IPS-18a (cell line): Measurements from ENCODE around the gene VAT1.

Experiments
- H3K27ac ChIP-seq: one replicate; pipeline ENCODE4 v1.5.1; 2013; ENCODE audit warnings: low read length
- H3K27me3 ChIP-seq: one replicate; pipeline ENCODE4 v1.6.1; 2013; ENCODE audit warnings: mild to moderate bottlenecking, low read length; ENCODE audit not compliant: control insufficient read depth, insufficient read depth
- H3K36me3 ChIP-seq: one replicate; pipeline ENCODE4 v1.6.1; 2013; ENCODE audit warnings: low read depth, low read length; ENCODE audit not compliant: control insufficient read depth
- H3K4me1 ChIP-seq: one replicate; pipeline ENCODE4 v1.6.1; 2013; ENCODE audit warnings: low read depth, low read length; ENCODE audit not compliant: control insufficient read depth
- H3K4me3 ChIP-seq: one replicate; pipeline ENCODE4 v1.5.1; 2013; ENCODE audit warnings: low read length
- H3K9ac ChIP-seq: one replicate; pipeline ENCODE4 v1.6.1; 2013; ENCODE audit warnings: mild to moderate bottlenecking, low read length, moderate library complexity
- H3K9me3 ChIP-seq: one replicate; pipeline ENCODE4 v1.6.1; 2013; ENCODE audit warnings: low read depth, low read length; ENCODE audit not compliant: control insufficient read depth

Gene VAT1

GRCh38 chr17:43025766-43026537 lies 3.8 kb upstream of the VAT1 start:
- Histone ChIP-seq H3K4me1 (peaks cover 18% of the 10 kb centered on the region), H3K4me3 (peak overlapping the region; percentile 75)

GRCh38 chr17:43025290-43025657 lies 3.1 kb upstream of the VAT1 start:
- Histone ChIP-seq H3K4me3 (peak overlapping the region; percentile 75), H3K27me3 (no peaks in the 10 kb centered on the region), H3K27ac (no peak overlapping the region), H3K9me3 (no peaks in the 10 kb centered on the region), H3K4me1 (peaks cover 21% of the 10 kb centered on the region), H3K36me3 (no peaks in the 10 kb centered on the region), H3K9ac (peak overlapping the region; percentile 38)

More at GRCh38 chr17:43025766-43026537, 3.8 kb upstream of the VAT1 start:
- Histone ChIP-seq H3K36me3 (no peaks in the 10 kb centered on the region), H3K27me3 (no peaks in the 10 kb centered on the region), H3K9me3 (no peaks in the 10 kb centered on the region), H3K27ac (no peak overlapping the region), H3K9ac (peak overlapping the region; percentile 38)

- no peaks in the 10 kb centered on the region for H3K27me3 ChIP-seq
- H3K4me3 ChIP-seq: peak within 1 kb of the TSS; percentile 93
- peaks cover 27% of the 10 kb centered on the region for H3K4me1 ChIP-seq
- no peaks in the 10 kb centered on the region for H3K9me3 ChIP-seq
- H3K9ac ChIP-seq: peak within 1 kb of the TSS; percentile 90
- H3K27ac ChIP-seq: peak within 1 kb of the TSS; percentile 89
- no peaks in the 10 kb centered on the region for H3K36me3 ChIP-seq
Measured at GRCh38 chr17:43024407-43025289, 2.5 kb upstream of the VAT1 start, which contains the start of gene RND2. Gene RND2, plus strand, starts transcription at chr17:43025231. Its CDS starts 117 bp downstream, at chr17:43025348.

GRCh38 chr17:43020789-43021740 lies 1.1 kb downstream of the VAT1 start:
- peak overlapping the region; percentile 77 for H3K4me3 ChIP-seq
- no peaks in the 10 kb centered on the region for H3K9me3 ChIP-seq
- H3K36me3 ChIP-seq: peaks cover 16% of the 10 kb centered on the region
- H3K27me3 ChIP-seq: no peaks in the 10 kb centered on the region
- H3K4me1 ChIP-seq: peaks cover 13% of the 10 kb centered on the region
- H3K27ac ChIP-seq: no peak overlapping the region
- H3K9ac ChIP-seq: peak overlapping the region; percentile 85

- Histone ChIP-seq H3K9me3 (no peaks in the 10 kb centered on the region), H3K9ac (peak overlapping the region; percentile 85), H3K27ac (no peak overlapping the region), H3K27me3 (no peaks in the 10 kb centered on the region), H3K4me3 (peak overlapping the region; percentile 4), H3K4me1 (peaks cover 18% of the 10 kb centered on the region), H3K36me3 (peaks cover 22% of the 10 kb centered on the region)
Measured at GRCh38 chr17:43020030-43020621, 2.1 kb downstream of the VAT1 start.

GRCh38 chr17:43019418-43019817 lies 2.8 kb downstream of the VAT1 start:
- no peak overlapping the region for H3K4me3 ChIP-seq
- H3K9ac ChIP-seq: no peak overlapping the region
- H3K9me3 ChIP-seq: no peaks in the 10 kb centered on the region
- no peaks in the 10 kb centered on the region for H3K27me3 ChIP-seq
- H3K36me3 ChIP-seq: peaks cover 28% of the 10 kb centered on the region
- no peak overlapping the region for H3K27ac ChIP-seq
- H3K4me1 ChIP-seq: peaks cover 18% of the 10 kb centered on the region

GRCh38 chr17:43018932-43019331 lies 3.3 kb downstream of the VAT1 start:
- H3K4me1 ChIP-seq: peaks cover 18% of the 10 kb centered on the region
- H3K4me3 ChIP-seq: no peak overlapping the region
- H3K36me3 ChIP-seq: peaks cover 28% of the 10 kb centered on the region
- H3K27ac ChIP-seq: no peak overlapping the region
- H3K27me3 ChIP-seq: no peaks in the 10 kb centered on the region
- H3K9me3 ChIP-seq: no peaks in the 10 kb centered on the region
- no peak overlapping the region for H3K9ac ChIP-seq

GRCh38 chr17:43018008-43018853 lies 4.0 kb downstream of the VAT1 start:
- no peak overlapping the region for H3K4me3 ChIP-seq
- no peak overlapping the region for H3K9ac ChIP-seq
- H3K27ac ChIP-seq: no peak overlapping the region
- H3K4me1 ChIP-seq: peaks cover 18% of the 10 kb centered on the region
- peaks cover 28% of the 10 kb centered on the region for H3K36me3 ChIP-seq
- no peaks in the 10 kb centered on the region for H3K9me3 ChIP-seq
- no peaks in the 10 kb centered on the region for H3K27me3 ChIP-seq

GRCh38 chr17:43016216-43016615 lies 6.0 kb downstream of the VAT1 start:
- Histone ChIP-seq H3K9ac (no peak overlapping the region), H3K27ac (no peak overlapping the region), H3K4me1 (peaks cover 18% of the 10 kb centered on the region), H3K36me3 (peaks cover 28% of the 10 kb centered on the region), H3K27me3 (no peaks in the 10 kb centered on the region), H3K9me3 (no peaks in the 10 kb centered on the region), H3K4me3 (no peak overlapping the region)

- H3K36me3 ChIP-seq: peaks cover 28% of the 10 kb centered on the region
- no peak overlapping the region for H3K27ac ChIP-seq
- peaks cover 17% of the 10 kb centered on the region for H3K4me1 ChIP-seq
Measured at GRCh38 chr17:43015579-43015978, 6.6 kb downstream of the VAT1 start.

More at GRCh38 chr17:43015579-43015978, 6.6 kb downstream of the VAT1 start:
- Histone ChIP-seq H3K9ac (no peak overlapping the region), H3K4me3 (no peak overlapping the region), H3K9me3 (no peaks in the 10 kb centered on the region), H3K27me3 (no peaks in the 10 kb centered on the region)
